Measurements from ENCODE around the gene EPC1. TPM values are rescaled to one million over a fixed set of nuclear protein-coding genes. Genes with fewer than 3 reads are reported as not detected.

Gene EPC1
- total RNA-seq, 1 experiment from 2014 or later = 9.2 TPM

DNA sequence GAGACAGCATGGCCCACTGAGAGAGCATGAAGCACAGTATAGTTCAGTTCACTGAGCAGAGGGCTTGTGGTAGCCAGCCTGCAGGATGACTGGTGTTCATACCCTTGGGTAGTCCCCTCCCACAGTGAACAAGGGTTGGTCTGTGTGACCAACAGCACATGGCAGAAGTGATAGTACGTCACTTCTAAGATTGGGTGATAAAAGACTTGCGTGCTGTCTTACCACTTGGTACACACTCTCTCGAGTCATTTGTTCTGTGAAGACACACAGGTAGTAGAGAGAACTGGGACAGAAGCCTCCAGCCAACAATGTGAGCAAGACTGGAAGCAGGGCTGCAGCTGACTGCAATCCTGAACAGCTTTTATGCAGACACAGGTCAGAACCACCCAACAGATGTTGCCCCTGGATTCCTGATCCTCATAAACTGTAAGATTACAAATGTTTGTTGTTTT lies 14.6 kb downstream of the EPC1 start:
- no peak overlapping the region for H3K4me3 ChIP-seq (ENCODE audit: insufficient read depth, low read depth, low read length)
- DNase-seq = no peak
- H3K36me3 ChIP-seq (replicated peaks; ENCODE audit: control insufficient read depth, insufficient read depth, low read length) = no peaks in the 10 kb centered on the region
- no peaks in the 10 kb centered on the region for H3K27me3 ChIP-seq (ENCODE audit: control insufficient read depth, insufficient read depth, low read length)

DNA sequence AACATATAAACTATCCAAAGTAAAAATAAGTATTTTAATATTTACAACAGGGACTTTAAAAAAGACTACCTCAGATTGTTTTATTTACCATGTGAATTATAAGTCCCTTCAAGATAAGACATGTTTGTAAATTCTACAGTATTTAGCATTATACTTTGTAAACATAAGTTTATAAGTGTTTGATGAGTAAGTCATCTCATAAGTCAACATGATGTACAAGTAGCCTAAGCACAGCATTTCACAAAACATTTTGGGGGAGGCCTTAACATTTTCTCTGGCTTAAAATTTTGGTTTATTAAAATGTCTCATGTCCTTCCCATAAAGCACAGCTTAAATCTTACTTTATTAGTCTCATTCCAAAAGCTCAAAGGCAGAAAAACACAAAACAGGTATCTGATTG lies 15.4 kb downstream of the EPC1 start:
- H3K36me3 ChIP-seq (replicated peaks; ENCODE audit: control insufficient read depth, insufficient read depth, low read length) = no peaks in the 10 kb centered on the region
- no peak for DNase-seq

DNA sequence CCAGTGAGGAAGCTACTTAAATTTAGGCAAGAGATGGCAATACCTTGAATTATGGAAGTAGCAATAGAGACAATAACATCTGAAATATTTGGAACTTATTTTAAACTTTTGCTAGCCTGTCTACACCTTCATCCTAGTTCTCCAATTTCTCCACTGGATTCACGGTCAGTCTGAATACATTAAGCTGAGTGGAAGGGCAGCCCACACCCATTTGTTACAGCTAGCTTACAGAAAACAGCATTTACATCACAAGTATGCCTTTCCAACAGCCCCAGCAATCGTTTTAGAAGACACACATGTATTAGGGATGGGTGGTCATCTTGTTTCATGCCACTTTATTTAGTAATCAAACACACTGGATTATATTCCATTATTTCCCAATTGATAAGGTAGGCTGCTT lies 16.7 kb downstream of the EPC1 start:
- Histone ChIP-seq H3K36me3 (replicated peaks; ENCODE audit: control insufficient read depth, insufficient read depth, low read length) (no peaks in the 10 kb centered on the region), H3K4me3 (ENCODE audit: insufficient read depth, low read depth, low read length) (no peak overlapping the region), H3K27me3 (ENCODE audit: control insufficient read depth, insufficient read depth, low read length) (no peaks in the 10 kb centered on the region)
- DNase-seq = no peak

More for the DNA sequence above, 15.4 kb downstream of the EPC1 start:
- H3K4me3 ChIP-seq (ENCODE audit: insufficient read depth, low read depth, low read length) = no peak overlapping the region
- H3K27me3 ChIP-seq (ENCODE audit: control insufficient read depth, insufficient read depth, low read length) = no peaks in the 10 kb centered on the region

DNA sequence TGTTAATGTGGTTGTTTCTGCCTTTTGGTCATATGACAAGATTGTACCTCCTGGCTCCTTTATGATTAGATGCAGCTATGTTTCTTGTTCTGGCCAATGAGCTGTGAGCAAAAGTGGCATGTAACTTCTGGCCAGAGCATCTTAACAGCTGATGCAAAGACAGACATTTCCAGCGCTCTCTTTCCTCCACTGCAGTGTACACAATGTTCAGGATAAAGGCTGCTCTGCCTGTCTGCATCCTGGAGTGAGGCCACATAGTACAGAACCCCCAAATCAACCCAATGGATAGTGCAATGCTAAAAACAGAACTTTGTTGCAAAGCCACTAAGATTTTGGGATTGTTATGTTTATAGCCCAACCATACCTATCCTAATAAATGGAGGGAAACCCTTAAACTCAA lies 17.9 kb downstream of the EPC1 start:
- Histone ChIP-seq H3K4me3 (ENCODE audit: insufficient read depth, low read depth, low read length) (no peak overlapping the region), H3K27me3 (ENCODE audit: control insufficient read depth, insufficient read depth, low read length) (no peaks in the 10 kb centered on the region), H3K36me3 (replicated peaks; ENCODE audit: control insufficient read depth, insufficient read depth, low read length) (no peaks in the 10 kb centered on the region)
- DNase-seq = no peak

DNA sequence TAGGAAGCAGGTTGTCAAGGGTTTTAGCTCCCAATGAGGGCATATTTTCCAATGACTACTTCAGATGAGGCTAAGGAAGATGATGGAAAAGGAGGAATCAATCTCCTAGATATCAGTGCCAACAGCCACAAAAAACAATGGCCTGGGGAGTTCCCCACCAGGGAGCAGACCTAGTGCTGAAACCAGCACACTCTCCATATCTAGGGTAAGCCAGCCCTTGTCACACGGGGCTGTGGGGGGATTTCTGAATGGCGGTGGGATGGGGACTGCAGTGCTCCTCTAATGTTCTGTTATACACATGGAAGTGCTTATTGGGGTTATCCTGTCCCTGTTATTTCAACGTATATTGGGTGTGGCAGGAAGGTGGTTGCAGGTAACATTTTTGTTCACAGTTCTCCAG lies 18.5 kb downstream of the EPC1 start:
- no peak for DNase-seq
- Histone ChIP-seq H3K36me3 (replicated peaks; ENCODE audit: control insufficient read depth, insufficient read depth, low read length) (no peaks in the 10 kb centered on the region), H3K27me3 (ENCODE audit: control insufficient read depth, insufficient read depth, low read length) (no peaks in the 10 kb centered on the region), H3K4me3 (ENCODE audit: insufficient read depth, low read depth, low read length) (no peak overlapping the region)

DNA sequence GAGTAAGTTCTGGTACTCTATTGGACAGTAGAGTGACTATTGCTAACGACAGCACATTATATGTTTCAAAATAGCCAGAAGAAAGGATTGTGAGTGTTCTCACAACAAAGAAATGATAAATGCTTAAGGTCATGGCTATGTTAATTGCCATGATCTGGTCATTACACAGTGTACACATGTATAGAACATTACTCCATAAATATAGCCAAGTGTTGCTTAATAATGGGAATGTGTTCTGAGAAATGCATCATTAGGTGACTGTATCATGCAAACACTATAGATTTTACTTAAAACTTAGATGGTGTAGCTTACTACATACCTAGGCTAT lies 19.6 kb downstream of the EPC1 start:
- no peaks in the 10 kb centered on the region for H3K36me3 ChIP-seq (replicated peaks; ENCODE audit: control insufficient read depth, insufficient read depth, low read length)
- H3K4me3 ChIP-seq (ENCODE audit: insufficient read depth, low read depth, low read length) = no peak overlapping the region
- DNase-seq = no peak
- no peaks in the 10 kb centered on the region for H3K27me3 ChIP-seq (ENCODE audit: control insufficient read depth, insufficient read depth, low read length)

DNA sequence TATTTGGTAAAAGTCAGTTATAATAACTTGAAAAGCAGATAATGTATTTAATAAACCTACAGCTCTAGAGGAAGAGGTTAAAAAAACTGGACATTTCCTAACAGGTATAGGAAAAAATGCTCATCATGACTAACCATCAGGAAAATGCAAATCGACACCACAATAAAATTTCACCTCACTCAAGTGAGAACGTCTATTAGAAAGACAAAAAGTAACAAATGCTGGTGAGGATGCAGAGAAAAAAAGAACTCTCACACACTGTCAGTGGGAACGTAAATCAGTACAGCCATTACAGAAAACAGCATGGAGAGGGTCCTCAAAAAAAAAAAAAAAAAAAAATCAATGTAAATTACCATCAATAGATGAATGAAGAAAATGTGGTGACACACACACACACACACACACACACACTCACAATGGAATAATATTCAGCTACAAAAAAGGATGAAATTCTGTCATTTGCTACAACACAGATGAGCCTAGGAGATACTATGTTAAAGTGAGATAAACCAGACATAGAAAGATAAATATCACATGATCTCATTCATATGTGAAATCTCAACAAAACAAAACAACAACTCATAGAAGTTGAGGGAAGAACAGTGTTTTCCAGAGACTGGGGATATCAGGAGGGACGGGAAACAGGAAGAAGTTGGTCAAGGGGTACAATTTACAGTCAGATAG lies 20.1 kb downstream of the EPC1 start:
- Histone ChIP-seq H3K4me3 (ENCODE audit: insufficient read depth, low read depth, low read length) (no peak overlapping the region), H3K27me3 (ENCODE audit: control insufficient read depth, insufficient read depth, low read length) (no peaks in the 10 kb centered on the region), H3K36me3 (replicated peaks; ENCODE audit: control insufficient read depth, insufficient read depth, low read length) (no peaks in the 10 kb centered on the region)
- DNase-seq = no peak

DNA sequence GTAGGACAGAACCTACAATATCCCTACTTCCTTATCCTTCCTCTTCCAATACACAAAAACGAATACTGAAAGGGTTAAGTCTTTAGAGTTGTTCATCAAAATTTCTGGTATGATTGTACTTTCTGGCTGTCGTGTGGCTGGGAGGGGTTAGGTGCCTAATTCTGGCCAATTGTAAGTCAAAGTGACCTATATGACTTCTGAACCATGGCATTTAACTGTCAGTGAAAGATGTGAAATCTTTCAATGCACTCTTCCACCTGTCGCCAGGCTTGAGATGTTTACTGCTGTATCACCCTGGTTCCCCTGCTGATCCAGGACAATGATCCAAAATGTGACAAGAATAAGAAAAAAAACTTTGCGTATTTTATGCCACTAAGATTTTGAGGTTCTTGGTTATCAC lies 20.8 kb downstream of the EPC1 start:
- no peak for DNase-seq
- H3K36me3 ChIP-seq (replicated peaks; ENCODE audit: control insufficient read depth, insufficient read depth, low read length) = no peaks in the 10 kb centered on the region
- H3K4me3 ChIP-seq (ENCODE audit: insufficient read depth, low read depth, low read length) = no peak overlapping the region
- H3K27me3 ChIP-seq (ENCODE audit: control insufficient read depth, insufficient read depth, low read length) = no peaks in the 10 kb centered on the region

DNA sequence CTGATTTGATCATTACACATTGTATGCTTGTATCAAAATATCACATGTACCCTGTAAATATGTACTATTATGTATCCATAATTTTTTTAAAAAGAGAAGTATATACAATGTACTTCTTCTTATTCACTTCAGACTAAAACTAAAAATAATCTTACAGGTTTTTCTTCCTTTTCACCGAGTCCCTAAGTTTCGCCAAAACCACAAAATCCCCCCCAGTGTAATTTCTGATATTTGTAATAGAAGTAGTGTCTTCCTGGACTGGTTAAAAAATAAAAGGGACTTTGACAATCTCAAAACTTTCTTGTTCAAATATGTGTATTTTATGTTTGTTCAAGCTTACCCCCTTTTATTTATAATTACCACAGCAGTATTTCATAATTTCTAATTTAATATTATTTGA lies 23.9 kb downstream of the EPC1 start:
- Histone ChIP-seq H3K4me3 (ENCODE audit: insufficient read depth, low read depth, low read length) (no peak overlapping the region), H3K36me3 (replicated peaks; ENCODE audit: control insufficient read depth, insufficient read depth, low read length) (no peaks in the 10 kb centered on the region)
- DNase-seq = no peak

DNA sequence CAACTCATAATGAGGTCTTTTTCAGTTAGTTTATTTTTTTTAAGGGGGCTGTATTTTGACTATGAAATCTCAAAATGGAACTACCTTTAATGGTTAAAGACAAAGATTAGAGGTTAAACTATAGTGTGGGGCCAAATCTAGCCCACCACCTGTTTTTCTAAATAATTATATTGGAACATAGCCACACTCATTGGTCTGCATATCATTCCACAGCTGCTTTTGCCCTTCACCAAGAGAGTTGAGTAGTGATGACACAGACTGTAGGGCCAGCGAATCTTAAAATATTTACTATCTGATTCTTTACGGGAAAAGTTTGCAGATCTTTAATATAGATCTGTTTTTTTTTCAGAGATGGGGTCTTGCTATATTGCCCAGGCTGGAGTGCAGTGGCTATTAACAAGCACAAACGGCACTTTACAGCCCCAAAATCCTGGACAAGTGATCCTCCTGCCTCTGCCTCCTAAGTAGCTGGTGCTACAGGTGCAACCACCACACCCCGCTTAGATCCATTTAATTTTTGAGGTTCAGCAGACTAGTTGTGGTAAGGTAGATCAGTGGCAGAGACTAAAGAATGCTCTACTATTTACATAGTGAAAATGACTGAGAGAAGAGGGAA lies 25.8 kb downstream of the EPC1 start:
- Histone ChIP-seq H3K36me3 (replicated peaks; ENCODE audit: control insufficient read depth, insufficient read depth, low read length) (no peaks in the 10 kb centered on the region), H3K4me3 (ENCODE audit: insufficient read depth, low read depth, low read length) (no peak overlapping the region), H3K27me3 (ENCODE audit: control insufficient read depth, insufficient read depth, low read length) (no peaks in the 10 kb centered on the region)
- DNase-seq = no peak

More for the DNA sequence above, 23.9 kb downstream of the EPC1 start:
- H3K27me3 ChIP-seq (ENCODE audit: control insufficient read depth, insufficient read depth, low read length) = no peaks in the 10 kb centered on the region

DNA sequence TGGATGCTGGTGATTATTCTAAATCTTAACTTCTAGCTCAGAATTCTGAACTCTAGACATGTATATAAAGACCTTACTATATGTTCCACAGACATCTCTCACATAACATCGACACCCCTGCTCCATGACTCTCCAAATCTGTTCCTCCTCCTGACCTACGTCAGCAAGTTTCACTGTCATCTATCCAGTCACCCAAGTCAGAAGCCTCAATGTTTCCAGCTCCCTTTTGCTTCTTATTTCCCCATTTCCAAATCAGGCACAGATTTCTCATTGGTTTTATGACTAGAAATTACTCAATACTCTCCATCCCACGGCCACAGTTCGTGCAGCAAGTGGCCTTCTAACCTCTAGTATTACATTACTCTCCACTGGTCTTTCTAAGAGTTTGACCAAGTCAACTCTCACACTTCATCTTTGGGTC lies 28.5 kb downstream of the EPC1 start:
- H3K36me3 ChIP-seq (replicated peaks; ENCODE audit: control insufficient read depth, insufficient read depth, low read length) = no peaks in the 10 kb centered on the region
- no peak overlapping the region for H3K4me3 ChIP-seq (ENCODE audit: insufficient read depth, low read depth, low read length)
- no peaks in the 10 kb centered on the region for H3K27me3 ChIP-seq (ENCODE audit: control insufficient read depth, insufficient read depth, low read length)
- no peak for DNase-seq

DNA sequence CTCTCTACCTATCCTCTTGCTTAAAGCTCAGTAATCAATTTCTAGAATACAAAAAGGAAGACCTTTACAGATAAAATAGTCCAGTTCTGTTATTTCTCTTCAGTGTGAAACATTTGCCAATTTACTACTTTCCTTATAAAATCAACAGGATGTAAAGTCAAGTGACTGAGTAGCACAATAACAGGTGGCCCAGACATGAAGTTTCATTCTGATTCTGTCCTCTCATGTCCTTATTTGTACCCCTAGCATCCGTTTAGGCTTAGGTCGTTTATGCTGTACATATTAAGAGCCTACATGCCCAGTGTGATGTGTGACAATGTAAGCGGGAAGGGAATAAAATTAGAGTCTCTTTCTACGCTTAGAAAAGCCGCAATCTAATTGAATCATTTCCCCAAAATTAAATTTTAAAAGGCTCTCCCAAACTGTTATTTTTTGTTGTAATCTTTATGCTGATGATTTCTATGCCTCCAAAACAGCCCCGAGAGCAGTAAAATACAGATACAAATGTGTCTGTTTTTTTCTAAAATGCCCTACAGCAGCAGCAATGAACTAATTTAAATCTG lies 29.1 kb downstream of the EPC1 start:
- DNase-seq = no peak
- no peaks in the 10 kb centered on the region for H3K27me3 ChIP-seq (ENCODE audit: control insufficient read depth, insufficient read depth, low read length)
- H3K4me3 ChIP-seq (ENCODE audit: insufficient read depth, low read depth, low read length) = no peak overlapping the region
- no peaks in the 10 kb centered on the region for H3K36me3 ChIP-seq (replicated peaks; ENCODE audit: control insufficient read depth, insufficient read depth, low read length)

DNA sequence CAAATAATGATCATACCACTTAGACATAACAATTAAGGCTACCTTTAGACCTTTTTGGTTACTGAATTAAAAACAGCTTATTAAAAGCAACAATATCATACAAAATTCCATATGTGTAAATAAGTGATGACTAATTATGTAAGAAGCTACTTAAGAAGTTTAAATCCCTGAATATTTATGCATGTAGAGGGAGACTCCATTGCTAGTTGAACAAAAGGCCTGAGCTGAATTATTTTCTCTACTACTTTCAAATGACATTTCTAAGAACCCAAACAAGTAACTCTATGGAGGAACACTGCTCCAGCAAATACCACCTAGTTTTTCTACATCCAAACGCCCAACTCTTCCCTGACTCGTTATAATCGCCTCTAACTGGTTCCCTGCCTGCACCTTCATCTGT lies 31.5 kb downstream of the EPC1 start:
- H3K36me3 ChIP-seq (replicated peaks; ENCODE audit: control insufficient read depth, insufficient read depth, low read length) = no peaks in the 10 kb centered on the region
- no peaks in the 10 kb centered on the region for H3K27me3 ChIP-seq (ENCODE audit: control insufficient read depth, insufficient read depth, low read length)
- no peak overlapping the region for H3K4me3 ChIP-seq (ENCODE audit: insufficient read depth, low read depth, low read length)
- DNase-seq = no peak

DNA sequence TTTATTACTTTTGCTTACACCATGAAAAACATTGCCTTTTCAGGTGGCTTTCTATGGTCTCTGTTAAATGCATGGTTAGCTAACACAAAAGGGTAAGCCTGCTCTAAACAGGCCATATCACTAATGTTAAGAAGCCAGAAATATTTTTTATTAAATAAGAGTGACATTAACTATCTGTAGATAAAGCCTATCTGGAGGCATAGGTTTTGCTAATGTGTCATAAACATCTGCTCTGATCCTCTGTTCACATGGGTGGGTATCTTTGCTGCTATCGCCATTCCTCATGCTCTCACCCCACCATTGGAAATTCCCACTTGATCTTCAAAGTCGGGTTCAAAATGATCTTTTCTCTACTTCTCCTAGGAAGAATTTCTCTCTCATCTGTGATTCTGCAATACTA lies 32.4 kb downstream of the EPC1 start:
- no peaks in the 10 kb centered on the region for H3K27me3 ChIP-seq (ENCODE audit: control insufficient read depth, insufficient read depth, low read length)
- DNase-seq = no peak
- H3K36me3 ChIP-seq (replicated peaks; ENCODE audit: control insufficient read depth, insufficient read depth, low read length) = no peaks in the 10 kb centered on the region
- no peak overlapping the region for H3K4me3 ChIP-seq (ENCODE audit: insufficient read depth, low read depth, low read length)

DNA sequence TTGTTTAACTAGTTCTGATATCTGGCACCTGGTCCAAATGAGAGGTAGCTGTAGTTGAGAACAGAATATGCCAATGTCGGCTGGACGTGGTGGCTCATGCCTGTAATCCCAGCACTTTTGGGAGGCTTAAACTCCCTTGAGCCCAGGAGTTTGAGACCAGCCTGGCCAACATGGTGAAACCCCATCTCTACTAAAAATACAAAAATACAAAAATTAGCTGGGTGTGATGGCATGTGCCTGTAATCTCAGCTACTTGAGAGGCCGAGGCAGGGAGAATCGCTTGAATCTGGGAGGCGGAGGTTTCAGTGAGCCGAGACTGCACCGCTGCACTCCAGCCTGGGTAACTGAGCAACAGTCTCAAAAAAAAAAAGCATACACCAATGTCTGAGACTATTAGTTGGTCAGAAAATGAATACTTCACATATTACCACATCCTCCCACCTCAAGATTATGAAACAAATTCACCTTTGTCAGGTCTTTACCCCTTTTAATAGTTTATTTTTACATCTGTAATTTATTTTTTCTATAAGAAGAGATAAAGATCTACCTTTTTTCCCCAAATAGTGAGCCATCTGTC lies 38.8 kb downstream of the EPC1 start:
- H3K36me3 ChIP-seq (replicated peaks; ENCODE audit: control insufficient read depth, insufficient read depth, low read length) = no peaks in the 10 kb centered on the region
- no peak for DNase-seq

More for the DNA sequence above, 38.8 kb downstream of the EPC1 start:
- no peak overlapping the region for H3K4me3 ChIP-seq (ENCODE audit: insufficient read depth, low read depth, low read length)
- no peaks in the 10 kb centered on the region for H3K27me3 ChIP-seq (ENCODE audit: control insufficient read depth, insufficient read depth, low read length)

Measured in H7 (cell line).